CD4-positive, alpha-beta T cell (primary cell): ENCODE results near the gene SUMO2. TPM values are rescaled to one million over a fixed set of nuclear protein-coding genes. Genes with fewer than 3 reads are reported as not detected.
A peak's percentile ranks its signal among the peaks of the same experiment; 100 is the strongest.
"Not testable (repeated sequence)": the region's sequence is repeated elsewhere in the genome, so short reads cannot be mapped to it uniquely, and the experiment has no call there.

Experiments
- ATAC-seq: fragments of 200-7000 bp; cut with Tn5 transposase; one replicate; pipeline ENCODE4 v1.10.0; 2022; ENCODE audit warnings: mild to moderate bottlenecking; ENCODE audit not compliant: poor library complexity
- CTCF ChIA-PET: fragments of 350-600 bp; sonication (Branson Sonifier 250); formaldehyde crosslinking; loops from one replicate; lab custom pipeline; 2021; ENCODE audit warnings: antibody characterized with exemption, inconsistent platforms; lab: Charles Lee
- POLR2A ChIA-PET: fragments of 350-600 bp; sonication (Branson Sonifier 250); formaldehyde crosslinking; loops from one replicate; lab custom pipeline; 2021; ENCODE audit warnings: antibody characterized with exemption, inconsistent platforms; lab: Charles Lee
- DNase-seq, 14 experiments: peaks; one replicate each; pipeline ENCODE4 v3.0.0-alpha.2; 2013 to 2020; ENCODE audit warnings: mixed read lengths in 2 of 14
- H3K27ac ChIP-seq, 2 donors: one replicate each; pipeline versions ENCODE4 v1.5.1 to v1.7.0; 2013; ENCODE audit warnings: low read length in 2 of 2, low read depth in 1 of 2, mild to moderate bottlenecking in 1 of 2
- H3K27me3 ChIP-seq, 2 experiments: 1 replicate in 1 of 2; 2 replicates in 1 of 2; pipeline versions ENCODE4 v1.6.1 to v1.7.0; 2013; ENCODE audit warnings: low read length in 2 of 2, control low read depth in 1 of 2, mild to moderate bottlenecking in 1 of 2, moderate library complexity in 1 of 2; ENCODE audit not compliant: insufficient read depth in 2 of 2, control insufficient read depth in 1 of 2
- H3K36me3 ChIP-seq: one replicate; pipeline ENCODE4 v1.6.1; 2013; ENCODE audit warnings: low read length, control low read depth; ENCODE audit not compliant: insufficient read depth
- H3K4me1 ChIP-seq: one replicate; pipeline ENCODE4 v1.6.1; 2013; ENCODE audit warnings: low read length, control low read depth; ENCODE audit not compliant: insufficient read depth
- H3K4me3 ChIP-seq: one replicate; pipeline ENCODE4 v1.5.1; 2013; ENCODE audit warnings: mild to moderate bottlenecking, low read length, moderate library complexity
- H3K9me3 ChIP-seq, 2 experiments: 1 replicate in 1 of 2; 2 replicates in 1 of 2; pipeline versions ENCODE4 v1.6.1 to v1.7.0; 2013; ENCODE audit warnings: low read length in 2 of 2, mild to moderate bottlenecking in 2 of 2, control low read depth in 1 of 2, moderate library complexity in 1 of 2; ENCODE audit not compliant: control insufficient read depth in 1 of 2, insufficient read depth in 1 of 2
- H3K27ac Mint-ChIP-seq: one replicate; pipeline ENCODE4 v1.8.0; 2020; ENCODE audit warnings: mixed read lengths
- H3K27me3 Mint-ChIP-seq: one replicate; pipeline ENCODE4 v1.8.0; 2021; ENCODE audit warnings: mixed read lengths
- H3K36me3 Mint-ChIP-seq: one replicate; pipeline ENCODE4 v1.8.0; 2021; ENCODE audit warnings: low read depth, mixed read lengths
- H3K4me1 Mint-ChIP-seq: one replicate; pipeline ENCODE4 v1.8.0; 2021; ENCODE audit warnings: low read depth, mixed read lengths
- H3K4me3 Mint-ChIP-seq: one replicate; pipeline ENCODE4 v1.8.0; 2020; ENCODE audit warnings: mild to moderate bottlenecking, mixed read lengths
- H3K9me3 Mint-ChIP-seq: one replicate; pipeline ENCODE4 v1.8.0; 2020; ENCODE audit warnings: mixed read lengths
- intact Hi-C, 2 experiments: fragments of 100-400 bp; cut with DNase I in 1 of 2; cut with micrococcal nuclease in 1 of 2; formaldehyde crosslinking; loops; one replicate each; pipeline versions ENCODE4 v1.15.1 to v1.9.0; 2023 to 2025; cut with DNase I, micrococcal nuclease
- total RNA-seq, 174 experiments: library from RNA in 2 of 174; stranded (reverse) in 2 of 174; gene quantifications; one replicate each; pipeline ENCODE4 v1.2.3 and lab custom pipeline; 2021 to 2026
- TF ChIP-seq, protein P1 (sequence below): fragments of 200-600 bp; IDR thresholded peaks from one replicate; pipeline ENCODE4 v1.8.0; 2022; ENCODE audit warnings: antibody characterized with exemption, mild to moderate bottlenecking

Gene SUMO2
- total RNA-seq, 2 experiments from 2014 or later = 207 to 228 TPM

DNA sequence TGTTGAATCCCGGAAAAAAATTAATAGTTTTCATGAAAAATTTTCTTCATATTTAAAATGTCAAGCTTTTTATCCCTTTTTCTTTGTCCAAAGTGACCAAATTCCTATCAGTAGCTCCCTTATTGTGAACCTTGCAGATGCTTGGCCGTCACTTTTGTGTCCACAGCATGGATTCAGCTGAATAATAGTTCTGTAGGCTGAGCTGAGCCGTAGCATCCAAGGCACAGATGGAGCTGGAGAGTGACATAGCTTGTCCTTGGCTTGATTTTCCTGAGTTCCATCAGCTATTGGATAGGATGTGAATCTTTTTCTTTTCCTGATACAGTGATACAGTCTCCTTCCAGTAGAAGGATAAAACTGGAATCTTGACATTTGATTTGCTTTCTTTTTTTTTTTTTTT is 26.3 kb upstream of the SUMO2 start:
- Mint-ChIP-seq H3K9me3 (no peaks in the 10 kb centered on the region), H3K4me1 (peaks cover 22% of the 10 kb centered on the region), H3K27ac (no peak overlapping the region), H3K27me3 (no peaks in the 10 kb centered on the region), H3K36me3 (peaks cover 50% of the 10 kb centered on the region), H3K4me3 (no peak overlapping the region)
- CTCF ChIA-PET = interaction anchor here (0.5 to 1.2 kb wide), 4 partner anchors 22 to 234 kb away, joined by 3 to 4 read pairs (median 4); no protein-coding TSS in a partner anchor
- H3K4me3 ChIP-seq = no peak overlapping the region
- peaks cover 48% of the 10 kb centered on the region for H3K36me3 ChIP-seq
- H3K9me3 ChIP-seq = no peaks in the 10 kb centered on the region
- intact Hi-C loops = no loop called here
- no peak for DNase-seq
- no peak overlapping the region for H3K27ac ChIP-seq
- POLR2A ChIA-PET = interaction anchor here (1.2 kb wide), 1 partner anchor 62 kb away, joined by 3 read pairs; the partner anchor contains the start of gene MIF4GD
- H3K27me3 ChIP-seq = no peaks in the 10 kb centered on the region
- TF ChIP-seq, protein P1, sequence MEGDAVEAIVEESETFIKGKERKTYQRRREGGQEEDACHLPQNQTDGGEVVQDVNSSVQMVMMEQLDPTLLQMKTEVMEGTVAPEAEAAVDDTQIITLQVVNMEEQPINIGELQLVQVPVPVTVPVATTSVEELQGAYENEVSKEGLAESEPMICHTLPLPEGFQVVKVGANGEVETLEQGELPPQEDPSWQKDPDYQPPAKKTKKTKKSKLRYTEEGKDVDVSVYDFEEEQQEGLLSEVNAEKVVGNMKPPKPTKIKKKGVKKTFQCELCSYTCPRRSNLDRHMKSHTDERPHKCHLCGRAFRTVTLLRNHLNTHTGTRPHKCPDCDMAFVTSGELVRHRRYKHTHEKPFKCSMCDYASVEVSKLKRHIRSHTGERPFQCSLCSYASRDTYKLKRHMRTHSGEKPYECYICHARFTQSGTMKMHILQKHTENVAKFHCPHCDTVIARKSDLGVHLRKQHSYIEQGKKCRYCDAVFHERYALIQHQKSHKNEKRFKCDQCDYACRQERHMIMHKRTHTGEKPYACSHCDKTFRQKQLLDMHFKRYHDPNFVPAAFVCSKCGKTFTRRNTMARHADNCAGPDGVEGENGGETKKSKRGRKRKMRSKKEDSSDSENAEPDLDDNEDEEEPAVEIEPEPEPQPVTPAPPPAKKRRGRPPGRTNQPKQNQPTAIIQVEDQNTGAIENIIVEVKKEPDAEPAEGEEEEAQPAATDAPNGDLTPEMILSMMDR = no peak
- no peak for ATAC-seq
- peaks cover 28% of the 10 kb centered on the region for H3K4me1 ChIP-seq

GRCh38 chr17:75208161-75208560 is 25.4 kb upstream of the SUMO2 start:
- no peak overlapping the region for H3K4me3 ChIP-seq
- no peaks in the 10 kb centered on the region for H3K9me3 ChIP-seq
- ChIA-PET CTCF (interaction anchor here (1.2 kb wide), 1 partner anchor 23 kb away, joined by 4 read pairs; no protein-coding TSS in a partner anchor), POLR2A (interaction anchor here (0.5 to 1.2 kb wide), 2 partner anchors 12 to 63 kb away, joined by 3 read pairs; partner anchors contain the start of gene MIF4GD)
- peaks cover 40% of the 10 kb centered on the region for H3K36me3 ChIP-seq
- H3K4me1 ChIP-seq = peaks cover 28% of the 10 kb centered on the region
- Mint-ChIP-seq H3K36me3 (peaks cover 48% of the 10 kb centered on the region), H3K4me3 (peak overlapping the region; percentile 79), H3K9me3 (no peaks in the 10 kb centered on the region), H3K27ac (peak overlapping the region; percentile 20), H3K4me1 (peaks cover 22% of the 10 kb centered on the region), H3K27me3 (no peaks in the 10 kb centered on the region)
- no peaks in the 10 kb centered on the region for H3K27me3 ChIP-seq
- intact Hi-C loops = no loop called here
- DNase-seq (no peak), ATAC-seq (no peak)
- no peak overlapping the region for H3K27ac ChIP-seq
- TF ChIP-seq, protein P1 = no peak

- Histone ChIP-seq H3K4me3 (no peak overlapping the region), H3K27me3 (no peaks in the 10 kb centered on the region), H3K27ac (no peak overlapping the region), H3K9me3 (no peaks in the 10 kb centered on the region), H3K36me3 (peaks cover 36% of the 10 kb centered on the region), H3K4me1 (peaks cover 28% of the 10 kb centered on the region)
- intact Hi-C loops = loop anchor here in 1 of 2 experiments (2.0 kb wide), 1 partner anchor 53 kb away; the partner anchor contains the start of genes GGA3 and MRPS7
- ChIA-PET CTCF (interaction anchor here (2.6 kb wide), 1 partner anchor 63 kb away, joined by 8 read pairs; the partner anchor contains the start of gene MIF4GD), POLR2A (interaction anchor here (0.5 kb wide), 1 partner anchor 13 kb away, joined by 3 read pairs; no protein-coding TSS in a partner anchor)
- peaks cover 48% of the 10 kb centered on the region for H3K36me3 Mint-ChIP-seq
- TF ChIP-seq, protein P1 = no peak
- H3K27ac Mint-ChIP-seq = peak overlapping the region; percentile 20
- H3K4me3 Mint-ChIP-seq = peak overlapping the region; percentile 79
- DNase-seq (no peak), ATAC-seq (no peak)
- H3K4me1 Mint-ChIP-seq = peaks cover 22% of the 10 kb centered on the region
- no peaks in the 10 kb centered on the region for H3K27me3 Mint-ChIP-seq
- no peaks in the 10 kb centered on the region for H3K9me3 Mint-ChIP-seq
Observed at GRCh38 chr17:75207760-75208159, 25.0 kb upstream of the SUMO2 start.

DNA sequence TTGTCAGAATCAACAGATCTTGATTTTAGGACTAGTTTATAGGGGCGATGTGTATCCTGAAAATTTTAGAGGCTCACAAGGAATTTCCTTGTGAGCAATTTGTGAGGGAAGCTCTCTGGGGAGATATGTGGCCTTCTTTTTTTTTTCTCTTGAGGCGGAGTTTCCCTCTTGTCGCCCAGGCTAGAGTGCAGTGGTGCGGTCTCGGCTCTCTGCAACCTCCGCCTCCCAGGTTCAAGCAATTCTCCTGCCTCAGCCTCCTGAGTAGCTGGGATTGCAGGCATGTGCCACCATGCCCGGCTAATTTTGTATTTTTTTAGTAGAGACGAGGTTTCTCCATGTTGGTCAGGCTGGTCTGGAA is 24.3 kb upstream of the SUMO2 start:
- ATAC-seq, H3K9me3 ChIP-seq: not testable (repeated sequence)
- peak overlapping the region; percentile 95 for H3K27ac Mint-ChIP-seq

More for the DNA sequence above, 24.3 kb upstream of the SUMO2 start:
- intact Hi-C loops = loop anchor here in 1 of 2 experiments (2.0 kb wide), 1 partner anchor 54 kb away; the partner anchor contains the start of genes GGA3 and MRPS7
- peaks cover 29% of the 10 kb centered on the region for H3K36me3 ChIP-seq
- not testable (repeated sequence) for H3K27me3 Mint-ChIP-seq, H3K27me3 ChIP-seq, H3K4me3 ChIP-seq, H3K9me3 Mint-ChIP-seq, H3K27ac ChIP-seq, DNase-seq
- Mint-ChIP-seq H3K36me3 (peaks cover 47% of the 10 kb centered on the region), H3K4me3 (peak overlapping the region; percentile 96), H3K4me1 (peaks cover 22% of the 10 kb centered on the region)
- H3K4me1 ChIP-seq = peaks cover 28% of the 10 kb centered on the region
- ChIA-PET CTCF (interaction anchor here (0.8 to 2.6 kb wide), 3 partner anchors 36 to 205 kb away, joined by 3 to 8 read pairs (median 5); partner anchors contain the start of gene MIF4GD), POLR2A (interaction anchor here (1.2 to 2.6 kb wide), 2 partner anchors 55 to 97 kb away, joined by 4 to 12 read pairs; partner anchors contain the start of gene ARMC7)
